Prostate gland (tissue), 2 donors: Measurements from ENCODE around the gene TUBGCP5. TPM values are rescaled to one million over a fixed set of nuclear protein-coding genes. Genes with fewer than 3 reads are reported as not detected.
"Not testable (repeated sequence)": the region's sequence is repeated elsewhere in the genome, so short reads cannot be mapped to it uniquely, and the experiment has no call there.

Experiments
- DNase-seq: peaks from one replicate; pipeline ENCODE4 v3.0.0-alpha.2; 2019; ENCODE audit warnings: low spot score
- H3K27ac ChIP-seq, 2 donors: fragments of 200-600 bp; sonication (generic); 2 replicates each; pipeline ENCODE4 v1.5.1; 2017 to 2019
- H3K27me3 ChIP-seq: fragments of 200-600 bp; sonication (generic); replicated peaks from 2 replicates; pipeline ENCODE4 v1.5.1; 2019; ENCODE audit not compliant: insufficient read depth
- H3K36me3 ChIP-seq, 2 donors: fragments of 200-600 bp; sonication (generic); 1 replicate in 1 of 2; 2 replicates in 1 of 2; pipeline versions ENCODE4 v1.5.1 to v1.8.1; 2017 to 2019
- H3K4me1 ChIP-seq: fragments of 200-600 bp; sonication (generic); replicated peaks from 2 replicates; pipeline ENCODE4 v1.5.1; 2019
- H3K4me3 ChIP-seq, 2 donors: fragments of 200-600 bp; sonication (generic); 2 replicates each; pipeline ENCODE4 v1.5.1; 2017 to 2019
- H3K9me3 ChIP-seq: fragments of 200-600 bp; sonication (generic); 2 replicates; pipeline ENCODE4 v1.5.1; 2017
- POLR2A ChIP-seq: fragments of 450-650 bp; IDR thresholded peaks from one replicate; pipeline ENCODE4 v1.6.1; 2016; ENCODE audit warnings: antibody characterized with exemption, mild to moderate bottlenecking
- POLR2AphosphoS5 ChIP-seq: sonication (generic); formaldehyde crosslinking; IDR thresholded peaks from one replicate; pipeline ENCODE4 v1.6.1; 2017; ENCODE audit warnings: antibody characterized with exemption
- WGBS: methylation state at CpG from one replicate; pipeline ENCODE4 v1.1.5; 2018; 5-methylcytosine and 5-hydroxymethylcytosine counted together
- intact Hi-C: fragments of 100-400 bp; cut with DNase I; formaldehyde crosslinking; loops from one replicate; pipeline ENCODE4 v1.14.2; 2022
- total RNA-seq, 2 donors: library from RNA; depleted of rRNA; stranded (reverse); fragments of >200 nt; gene quantifications; one replicate each; pipeline ENCODE4 v1.1.0, GENCODE V29; 2016
- TF ChIP-seq, protein P1 (sequence below), 4 experiments: fragments of 200-600 bp in 2 of 4; fragments of 450-650 bp in 2 of 4; sonication (generic) in 2 of 4; IDR thresholded peaks; 1 replicate in 3 of 4; 2 replicates in 1 of 4; pipeline ENCODE4 v1.5.1; 2016 to 2019; ENCODE audit warnings: antibody characterized with exemption in 4 of 4, mild to moderate bottlenecking in 2 of 4, moderate library complexity in 2 of 4

TUBGCP5 gene
- 10 to 100 TPM; 25.0 to 38.7 TPM for total RNA-seq

- under 1% methylated on average over 43 of the region's 92 CpGs for WGBS
- intact Hi-C loops, result loop anchor here (5.0 to 10.0 kb wide), 2 partner anchors 57 to 425 kb away; partner anchors contain the start of gene CYFIP1
- no peaks in the 10 kb centered on the region for H3K4me1 ChIP-seq
- peak within 1 kb of the TSS; percentile 63 to 81 for H3K4me3 ChIP-seq
- H3K27me3 ChIP-seq, result no peaks in the 10 kb centered on the region
- DNase-seq, result peak; percentile 95
- TF ChIP-seq POLR2AphosphoS5 (peak; percentile 85), POLR2A (peak; percentile 75)
- TF ChIP-seq, protein P1, sequence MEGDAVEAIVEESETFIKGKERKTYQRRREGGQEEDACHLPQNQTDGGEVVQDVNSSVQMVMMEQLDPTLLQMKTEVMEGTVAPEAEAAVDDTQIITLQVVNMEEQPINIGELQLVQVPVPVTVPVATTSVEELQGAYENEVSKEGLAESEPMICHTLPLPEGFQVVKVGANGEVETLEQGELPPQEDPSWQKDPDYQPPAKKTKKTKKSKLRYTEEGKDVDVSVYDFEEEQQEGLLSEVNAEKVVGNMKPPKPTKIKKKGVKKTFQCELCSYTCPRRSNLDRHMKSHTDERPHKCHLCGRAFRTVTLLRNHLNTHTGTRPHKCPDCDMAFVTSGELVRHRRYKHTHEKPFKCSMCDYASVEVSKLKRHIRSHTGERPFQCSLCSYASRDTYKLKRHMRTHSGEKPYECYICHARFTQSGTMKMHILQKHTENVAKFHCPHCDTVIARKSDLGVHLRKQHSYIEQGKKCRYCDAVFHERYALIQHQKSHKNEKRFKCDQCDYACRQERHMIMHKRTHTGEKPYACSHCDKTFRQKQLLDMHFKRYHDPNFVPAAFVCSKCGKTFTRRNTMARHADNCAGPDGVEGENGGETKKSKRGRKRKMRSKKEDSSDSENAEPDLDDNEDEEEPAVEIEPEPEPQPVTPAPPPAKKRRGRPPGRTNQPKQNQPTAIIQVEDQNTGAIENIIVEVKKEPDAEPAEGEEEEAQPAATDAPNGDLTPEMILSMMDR (IDR thresholded peaks at IDR 0.05), result peak; percentile 17 to 84 (median 44)
- no peaks in the 10 kb centered on the region for H3K9me3 ChIP-seq
- no peaks in the 10 kb centered on the region for H3K36me3 ChIP-seq
- peak within 1 kb of the TSS; percentile 56 to 73 for H3K27ac ChIP-seq
These were observed at the start of gene TUBGCP5 for GRCh38 chr15:23039143-23039916. TSS of gene TUBGCP5 (minus strand) at chr15:23039569. CDS start at chr15:23039543, 26 bp downstream.

DNA sequence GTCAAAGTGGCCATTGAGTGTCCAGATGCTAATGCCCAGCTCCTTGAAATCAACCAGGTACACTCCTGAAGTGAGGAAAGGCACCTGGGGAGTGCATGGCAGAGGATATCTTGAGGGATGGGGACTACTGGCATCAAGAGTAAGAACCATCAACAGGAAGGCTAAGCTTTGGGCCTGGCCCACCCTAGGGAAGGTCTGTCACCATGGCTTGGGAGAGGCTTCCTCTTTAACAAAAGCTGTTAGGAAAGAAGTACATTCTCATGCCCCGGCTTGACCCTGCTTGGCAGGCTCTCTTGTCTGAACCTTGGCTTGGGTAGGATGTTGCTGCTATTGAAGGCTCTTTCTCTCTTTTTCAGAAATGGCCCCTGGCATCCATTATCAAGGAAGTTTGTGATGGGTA lies 43.7 kb upstream of the TUBGCP5 start:
- Histone ChIP-seq H3K4me1 (no peaks in the 10 kb centered on the region), H3K27me3 (no peaks in the 10 kb centered on the region), H3K9me3 (no peaks in the 10 kb centered on the region), H3K4me3 (no peak overlapping the region), H3K36me3 (no peaks in the 10 kb centered on the region), H3K27ac (no peak overlapping the region)
- WGBS, result 90% methylated on average over 1 of the region's 1 CpG
- intact Hi-C loops, result no loop called here
- TF ChIP-seq, protein P1 (IDR thresholded peaks at IDR 0.05), result no peak
- no peak for TF ChIP-seq POLR2A
- TF ChIP-seq POLR2AphosphoS5, result no peak
- no peak for DNase-seq

- H3K27me3 ChIP-seq, H3K4me1 ChIP-seq, H3K4me3 ChIP-seq, H3K36me3 ChIP-seq, DNase-seq, intact Hi-C loops, H3K27ac ChIP-seq, H3K9me3 ChIP-seq: not testable (repeated sequence)
- 54% methylated on average over 8 of the region's 8 CpGs for WGBS
These were observed 42.8 kb upstream of the TUBGCP5 start for GRCh38 chr15:23081996-23082737.

DNA sequence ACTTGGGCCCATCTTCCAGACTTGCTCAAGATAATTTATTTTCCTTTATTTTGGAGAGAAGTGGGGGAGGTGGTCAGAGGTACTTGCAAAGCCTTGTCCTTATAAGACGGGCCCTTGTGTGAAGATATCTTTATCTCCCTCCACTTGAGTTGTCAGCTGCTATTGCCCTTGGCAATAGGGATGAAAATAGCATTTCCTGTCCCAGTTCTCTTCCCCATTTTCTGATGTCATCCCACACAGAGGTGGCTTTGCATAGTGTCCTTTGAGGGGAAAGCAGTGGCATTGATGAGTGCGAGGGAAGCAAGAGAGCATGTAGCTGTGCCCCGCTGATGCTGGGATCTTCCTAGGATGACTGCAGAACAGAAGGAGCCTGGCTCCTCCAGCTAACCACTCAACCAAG lies 41.9 kb upstream of the TUBGCP5 start:
- 89% methylated on average over 3 of the region's 3 CpGs for WGBS
- Histone ChIP-seq H3K27me3 (no peaks in the 10 kb centered on the region), H3K36me3 (no peaks in the 10 kb centered on the region), H3K27ac (no peak overlapping the region), H3K4me1 (no peaks in the 10 kb centered on the region), H3K4me3 (no peak overlapping the region), H3K9me3 (no peaks in the 10 kb centered on the region)
- intact Hi-C loops, result no loop called here
- TF ChIP-seq, protein P1 (IDR thresholded peaks at IDR 0.05), result no peak
- no peak for TF ChIP-seq POLR2A
- no peak for DNase-seq

- TF ChIP-seq POLR2AphosphoS5 (no peak), POLR2A (no peak)
- TF ChIP-seq, protein P1 (IDR thresholded peaks at IDR 0.05), result no peak
- intact Hi-C loops, result no loop called here
- no peak overlapping the region for H3K4me3 ChIP-seq
- H3K36me3 ChIP-seq, result no peaks in the 10 kb centered on the region
- no peak overlapping the region for H3K27ac ChIP-seq
- no peak for DNase-seq
- H3K4me1 ChIP-seq, result no peaks in the 10 kb centered on the region
- no peaks in the 10 kb centered on the region for H3K27me3 ChIP-seq
- no peaks in the 10 kb centered on the region for H3K9me3 ChIP-seq
- 84% methylated on average over 7 of the region's 7 CpGs for WGBS
These were observed 40.4 kb upstream of the TUBGCP5 start for GRCh38 chr15:23079766-23080165.
